ENCODE measurements around the gene DLL3. TPM values are rescaled to one million over a fixed set of nuclear protein-coding genes. Genes with fewer than 3 reads are reported as not detected.

The DLL3 gene
- total and polyA plus RNA-seq, 9 of the 15 experiments (the other 6 are each of a cell fraction or from before 2014, with no cell fraction given) = 0.80 to 6.3 (median 1.2) TPM

GRCh38 chr19:39502640-39503417, 4.1 kb downstream of the DLL3 start (continued):
- TF ChIP-seq ZNF583 (CRISPR knock-in tag; IDR thresholded peaks at IDR 0.05) = no peak
- 0 out of 2 replicates have a peak, but pooled peaks have one; percentile 18 for TF ChIP-seq XRCC5 (IDR thresholded peaks at IDR 0.05; ENCODE audit: low read depth, low read length)
- TF ChIP-seq POLR2AphosphoS5 (IDR thresholded peaks at IDR 0.05; ENCODE audit: control insufficient read depth, insufficient read depth, low read depth, low read length) = no peak
- TF ChIP-seq ESRRB (CRISPR knock-in tag; IDR thresholded peaks at IDR 0.05; ENCODE audit: borderline replicate concordance) = no peak
- 0 out of 2 replicates have a peak, but pooled peaks have one; percentile 9 for TF ChIP-seq ZNF384 (IDR thresholded peaks at IDR 0.05; ENCODE audit: low read depth, low read length)
- TF ChIP-seq ARNT (IDR thresholded peaks at IDR 0.05) = no peak
- TF ChIP-seq TAF7 (tag; IDR thresholded peaks at IDR 0.05) = no peak
- TF ChIP-seq BCL6 (CRISPR knock-in tag; IDR thresholded peaks at IDR 0.05) = no peak
- TF ChIP-seq ZFX (CRISPR knock-in tag; IDR thresholded peaks at IDR 0.05) = peak; percentile 86
- TF ChIP-seq ZNF766 (CRISPR knock-in tag; conservative IDR thresholded peaks at IDR 0.05) = peak; percentile 90
- TF ChIP-seq NCOA4 (IDR thresholded peaks at IDR 0.05; ENCODE audit: partially characterized antibody) = no peak
- no peak for TF ChIP-seq POU5F1 (IDR thresholded peaks at IDR 0.05; ENCODE audit: borderline replicate concordance, low read depth, low read length, partially characterized antibody)
- TF ChIP-seq ZNF224 (CRISPR knock-in tag; IDR thresholded peaks at IDR 0.05) = peak; percentile 97
- no peak for TF ChIP-seq ZNF79 (CRISPR knock-in tag; IDR thresholded peaks at IDR 0.05; ENCODE audit: low read depth)
- no peak for TF ChIP-seq ZNF3 (CRISPR knock-in tag; IDR thresholded peaks at IDR 0.05)
- TF ChIP-seq MEF2A (IDR thresholded peaks at IDR 0.05; ENCODE audit: control insufficient read depth, low read depth, low read length) = no peak
- TF ChIP-seq JUN (IDR thresholded peaks at IDR 0.05; ENCODE audit: borderline replicate concordance, low read depth, low read length) = peak; percentile 67; the same call in 1 of the 2 replicates
- peak; percentile 99 for TF ChIP-seq JUN (CRISPR knock-in tag; IDR thresholded peaks at IDR 0.05; ENCODE audit: borderline replicate concordance)
- TF ChIP-seq ZNF785 (CRISPR knock-in tag; IDR thresholded peaks at IDR 0.05) = no peak
- peak; percentile 84 for TF ChIP-seq THAP12 (CRISPR knock-in tag; IDR thresholded peaks at IDR 0.05)
- no peak for TF ChIP-seq ZNF655 (CRISPR knock-in tag; IDR thresholded peaks at IDR 0.05)
- TF ChIP-seq ZBTB17 (CRISPR knock-in tag; IDR thresholded peaks at IDR 0.05) = peak; percentile 63; the same call in 1 of the 2 replicates

Data from K562 (cell line).